NCI-H1092 treated with DMSO at 0.1 percent for 48 hours (cell line): ENCODE measurements around the gene GART.

Experiments
- DNase-seq: peaks from one replicate; lab custom pipeline; 2025; lab: John Stamatoyannopoulos, UW

Gene GART

DNA sequence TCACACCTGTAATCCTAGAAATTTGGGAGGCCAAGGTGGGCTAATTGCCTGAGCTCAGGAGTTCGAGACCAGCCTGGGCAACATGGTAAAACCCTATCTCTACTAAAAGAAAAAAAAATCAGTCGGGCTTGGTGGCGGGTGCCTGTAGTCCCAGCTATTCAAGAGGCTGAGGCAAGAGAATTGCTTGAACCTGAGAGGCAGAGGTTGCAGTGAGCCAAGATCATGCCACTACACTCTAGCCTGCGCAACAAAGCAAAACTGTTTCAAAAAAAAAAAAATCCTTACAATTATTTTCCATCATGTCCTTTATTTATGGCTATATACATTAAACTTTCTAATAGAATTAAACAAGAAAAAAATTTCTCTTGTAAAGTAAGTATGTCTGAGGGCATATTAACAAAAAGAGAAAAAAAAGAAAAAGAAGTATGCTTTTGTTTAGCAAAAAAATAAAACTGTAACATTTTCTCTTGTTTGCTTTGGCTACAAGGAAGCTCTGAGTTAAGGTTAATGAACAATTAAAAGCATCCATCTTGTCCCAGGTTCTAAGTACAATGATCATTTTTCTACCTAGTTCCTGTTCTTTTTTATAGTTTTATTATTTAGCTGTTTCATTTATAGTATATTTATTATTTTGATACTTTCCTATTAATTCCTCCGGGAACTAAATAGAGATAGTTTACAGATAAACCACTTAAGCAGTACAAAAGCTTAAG lies 80.2 kb downstream of the GART start:
- no peak for DNase-seq

DNA sequence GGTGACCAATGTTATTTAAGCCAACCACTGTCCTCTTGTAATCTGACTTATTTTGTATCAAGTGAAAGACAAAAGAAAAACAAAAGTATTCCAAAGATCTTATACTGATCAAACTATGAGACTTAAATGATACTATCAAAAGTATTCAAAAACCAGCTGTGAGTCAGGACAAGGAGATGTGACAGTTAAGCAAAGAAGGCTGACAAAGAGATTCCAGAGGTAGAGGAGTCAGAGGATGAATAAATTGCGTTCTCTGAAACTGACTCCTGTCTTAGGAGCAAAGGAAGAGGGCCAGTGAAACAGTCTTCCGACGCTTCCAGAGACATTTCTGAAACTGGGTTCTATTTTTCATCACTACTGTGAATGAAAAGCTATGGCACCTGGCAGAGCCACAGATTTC lies 83.1 kb downstream of the GART start:
- DNase-seq, result no peak

DNA sequence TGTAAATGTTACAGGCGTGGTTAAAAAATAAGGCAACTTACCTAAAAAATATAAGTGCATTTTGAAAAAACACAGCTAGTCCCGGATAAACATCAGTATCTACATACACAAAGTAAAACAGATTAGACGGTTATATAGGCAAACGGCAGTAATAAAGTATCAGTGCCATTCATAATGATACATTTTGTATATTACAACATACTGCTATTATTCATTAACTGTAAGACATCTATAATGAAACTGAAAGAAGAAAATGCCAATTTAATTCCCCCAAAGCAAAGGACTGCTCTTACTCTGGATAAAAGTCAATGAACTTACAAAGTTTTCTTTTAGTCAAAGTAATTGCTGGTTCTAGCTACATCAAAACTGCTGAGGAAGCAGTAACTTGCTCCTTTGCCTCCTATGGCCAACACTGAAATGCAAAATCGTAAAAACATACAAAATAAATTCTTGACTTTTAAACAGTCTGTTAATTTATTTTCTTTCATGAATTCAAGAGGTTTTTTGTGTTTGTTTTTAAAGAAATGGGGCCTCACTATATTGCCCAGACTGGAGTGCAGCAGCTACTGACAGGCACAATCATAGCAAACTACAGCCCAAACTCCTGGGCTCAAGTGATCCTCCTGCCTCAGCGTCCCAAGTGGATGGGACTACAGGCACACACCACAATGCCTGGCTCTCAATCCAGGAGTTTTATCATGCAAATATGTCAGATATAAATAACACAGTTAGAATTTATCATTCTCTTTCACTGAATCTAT lies 86.1 kb downstream of the GART start:
- DNase-seq, result no peak
